NCI-H1417 (cell line): Measurements from ENCODE around the gene PPM1K.
A peak's percentile ranks its signal among the peaks of the same experiment; 100 is the strongest.

Source experiments
- DNase-seq, 3 experiments: peaks; one replicate each; lab custom pipeline; 2025; lab: John Stamatoyannopoulos, UW

PPM1K gene

GRCh38 chr4:88217169-88217568, 67.2 kb downstream of the PPM1K start:
- DNase-seq: peak in 1 of 3 experiments; percentile 5

GRCh38 chr4:88216395-88216794, 68.0 kb downstream of the PPM1K start:
- DNase-seq: no peak

GRCh38 chr4:88215351-88215750, 69.0 kb downstream of the PPM1K start:
- no peak for DNase-seq

GRCh38 chr4:88212253-88212561, 72.2 kb downstream of the PPM1K start:
- no peak for DNase-seq

GRCh38 chr4:88211473-88212252, 72.7 kb downstream of the PPM1K start:
- DNase-seq: peak; percentile 44 to 85 (median 78)

GRCh38 chr4:88208156-88208555, 76.2 kb downstream of the PPM1K start:
- no peak for DNase-seq
